GM19455 (cell line): Measurements from ENCODE around the gene PACRG.

Source experiments
- ATAC-seq: cut with Tn5 transposase; IDR thresholded peaks from one replicate; pipeline ENCODE4 v1.9.1; 2021; ENCODE audit not compliant: unreplicated experiment

The PACRG gene

GRCh38 chr6:163341224-163342061, 613.7 kb downstream of the PACRG start:
- ATAC-seq: no peak

DNA sequence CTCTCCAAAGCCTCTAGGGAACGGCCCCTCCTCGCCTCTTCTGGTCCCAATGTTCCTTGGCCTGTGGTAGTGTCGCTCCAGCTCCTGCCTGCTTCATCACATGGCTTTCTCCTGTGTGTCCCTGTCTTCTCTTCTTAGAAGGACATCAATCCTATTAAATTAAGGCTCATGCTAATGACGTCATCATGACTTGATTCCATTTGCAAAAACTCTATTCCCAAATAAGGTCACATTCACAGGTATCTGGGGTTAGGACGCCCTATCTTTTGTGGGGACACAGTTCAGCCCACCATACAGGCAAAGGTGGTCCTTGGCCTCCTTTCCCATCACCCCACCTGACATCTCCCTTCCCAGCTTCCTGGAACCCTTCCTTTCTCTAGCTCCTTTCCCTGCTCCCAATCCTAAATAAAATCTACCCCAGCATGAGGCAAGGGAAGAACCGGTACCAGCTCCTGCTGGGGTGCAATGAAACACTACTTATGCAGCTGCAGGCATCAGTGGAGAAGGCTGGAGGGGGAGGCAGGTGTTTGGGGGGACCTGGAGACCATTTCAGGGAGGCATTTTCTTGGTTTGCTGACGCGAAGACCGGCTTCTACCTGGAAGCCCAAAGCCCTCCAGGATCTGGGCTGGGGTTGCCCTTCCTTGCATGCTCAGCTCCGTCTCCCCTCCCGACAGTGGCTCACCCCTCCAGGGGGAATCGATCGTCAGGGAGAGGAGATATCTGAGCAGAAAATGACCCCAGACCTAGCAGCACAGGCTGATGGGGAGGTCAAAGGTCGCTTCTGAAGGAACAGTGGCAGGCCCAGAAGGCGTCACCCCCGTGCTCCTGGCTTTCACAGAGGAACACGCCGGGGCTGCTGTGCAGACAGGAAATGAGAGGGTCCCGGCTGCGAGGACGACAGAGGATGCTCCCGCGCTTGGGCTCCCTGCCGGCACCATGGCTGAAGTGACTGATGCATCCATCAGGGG, 615.1 kb downstream of the PACRG start:
- ATAC-seq: no peak

DNA sequence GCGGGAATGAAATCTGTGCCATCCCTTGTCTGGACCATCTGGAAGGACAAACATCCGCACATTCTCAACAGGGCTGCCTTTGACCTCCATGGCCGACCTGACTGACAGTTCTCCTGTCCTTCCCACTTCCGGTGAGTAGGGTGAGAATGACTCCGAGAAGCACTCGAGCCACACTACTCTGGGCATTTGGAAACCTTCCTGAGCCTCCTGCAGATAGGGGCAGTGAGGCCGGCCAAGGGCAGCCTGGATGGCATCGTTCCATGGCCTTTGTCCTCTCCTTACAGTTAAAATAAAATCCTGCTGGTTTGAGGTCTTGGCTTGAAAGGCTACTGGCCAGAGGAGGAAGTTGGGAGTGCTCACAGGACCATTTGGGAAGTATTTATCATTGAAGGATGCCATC, 615.8 kb downstream of the PACRG start:
- ATAC-seq: no peak

- no peak for ATAC-seq
Measured at GRCh38 chr6:163344411-163344810, 616.6 kb downstream of the PACRG start.

DNA sequence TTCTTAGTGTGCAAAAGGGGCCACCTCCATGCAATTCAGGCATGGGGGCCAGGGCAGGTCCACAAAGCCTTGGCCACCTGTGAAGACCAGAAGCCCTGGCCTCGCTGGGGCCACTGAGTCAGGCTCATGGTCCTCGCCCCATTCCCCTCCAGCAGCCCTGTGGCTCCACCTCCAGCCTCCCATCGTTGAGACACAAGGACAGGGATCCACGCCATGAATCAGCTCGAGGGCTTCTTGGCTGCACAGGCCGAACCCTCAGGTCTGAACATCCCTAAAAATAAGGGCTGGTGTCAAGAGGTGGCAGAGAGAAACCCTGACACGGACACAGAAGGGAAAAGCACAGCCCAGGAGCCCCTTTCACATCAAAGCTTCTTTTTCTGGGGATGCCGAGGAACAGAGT, 618.2 kb downstream of the PACRG start:
- ATAC-seq: no peak

GRCh38 chr6:163346497-163346961, 618.8 kb downstream of the PACRG start:
- no peak for ATAC-seq

GRCh38 chr6:163347021-163347446, 619.3 kb downstream of the PACRG start:
- no peak for ATAC-seq

GRCh38 chr6:163348789-163349680, 621.3 kb downstream of the PACRG start:
- ATAC-seq: no peak

DNA sequence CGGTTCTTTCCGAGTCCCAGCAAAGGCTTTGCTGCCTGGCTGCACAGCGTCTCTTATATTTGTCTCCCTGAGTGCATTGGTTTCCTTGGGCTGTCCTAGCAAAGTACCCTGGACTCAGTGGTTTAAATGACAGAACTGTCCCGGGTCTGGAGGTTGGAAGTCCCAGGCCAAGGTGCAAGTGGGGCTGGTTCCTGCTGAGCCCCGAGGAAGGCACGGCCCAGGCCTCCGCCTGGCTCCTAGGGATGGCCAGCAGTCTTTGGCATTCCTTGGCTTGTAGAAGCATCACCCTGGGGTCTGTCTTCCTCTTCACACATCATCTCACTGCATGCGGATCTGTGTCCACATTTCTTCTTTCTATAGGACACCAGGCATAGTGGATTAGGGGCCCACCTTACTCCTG, 621.9 kb downstream of the PACRG start:
- no peak for ATAC-seq

GRCh38 chr6:163351013-163351412, 623.2 kb downstream of the PACRG start:
- no peak for ATAC-seq

GRCh38 chr6:163352011-163352685, 624.4 kb downstream of the PACRG start:
- ATAC-seq: no peak

GRCh38 chr6:163352966-163353365, 625.2 kb downstream of the PACRG start:
- no peak for ATAC-seq

- ATAC-seq: no peak
Measured at GRCh38 chr6:163354085-163354484, 626.3 kb downstream of the PACRG start.

DNA sequence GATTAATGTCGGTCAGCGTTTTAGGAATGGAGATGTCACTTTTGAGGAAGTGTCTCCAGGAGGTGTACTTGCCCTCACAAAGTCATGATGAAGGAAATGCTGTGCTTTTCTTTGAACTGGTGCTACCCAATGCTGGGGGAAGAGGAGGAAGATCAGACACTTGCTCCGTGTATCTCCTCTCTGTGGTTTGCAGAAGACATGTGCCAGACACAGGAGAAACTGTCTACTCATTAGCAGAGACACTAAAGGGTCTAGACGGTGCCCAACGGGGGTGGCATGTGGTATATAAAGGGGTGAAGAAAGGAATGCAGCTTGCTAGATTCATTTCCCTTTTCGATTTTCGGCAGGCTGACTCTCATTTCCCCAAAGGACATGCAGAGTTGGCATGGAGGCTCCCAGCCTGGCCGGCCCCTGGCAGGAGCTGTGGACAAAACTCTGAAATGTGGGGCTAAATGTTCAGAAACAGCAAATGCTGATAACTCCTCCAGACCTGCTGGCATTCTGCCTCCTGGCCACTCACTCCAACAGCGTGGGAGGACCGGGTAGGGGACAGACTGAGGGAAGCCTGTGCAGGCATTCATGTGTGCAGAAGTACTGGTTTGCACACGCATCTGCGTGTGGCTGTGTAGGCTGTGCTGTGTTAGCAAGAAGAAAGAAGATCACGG, 627.1 kb downstream of the PACRG start:
- ATAC-seq: peak; percentile 47

GRCh38 chr6:163355426-163355991, 627.7 kb downstream of the PACRG start:
- ATAC-seq: peak; percentile 11

DNA sequence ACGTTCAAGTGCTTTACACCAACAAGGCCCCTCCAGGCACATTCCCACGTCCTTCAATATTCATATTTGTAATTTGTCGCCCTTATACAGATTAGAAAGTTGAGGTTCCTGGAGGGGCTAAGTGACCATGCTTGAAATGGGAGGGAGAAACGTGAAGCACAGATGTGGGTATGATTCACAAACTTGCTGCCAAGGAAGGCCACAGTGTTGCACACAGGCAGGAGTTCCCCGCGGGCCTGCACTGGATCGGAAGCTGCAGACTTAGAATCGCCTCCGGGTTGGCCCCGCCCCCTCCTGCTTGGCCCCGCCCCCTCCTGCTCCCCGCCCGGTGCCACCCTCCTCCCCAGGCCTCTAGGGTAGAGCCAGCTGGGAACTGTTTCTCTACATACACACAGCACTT, 628.5 kb downstream of the PACRG start:
- no peak for ATAC-seq

GRCh38 chr6:163356743-163357142, 629.0 kb downstream of the PACRG start:
- no peak for ATAC-seq

DNA sequence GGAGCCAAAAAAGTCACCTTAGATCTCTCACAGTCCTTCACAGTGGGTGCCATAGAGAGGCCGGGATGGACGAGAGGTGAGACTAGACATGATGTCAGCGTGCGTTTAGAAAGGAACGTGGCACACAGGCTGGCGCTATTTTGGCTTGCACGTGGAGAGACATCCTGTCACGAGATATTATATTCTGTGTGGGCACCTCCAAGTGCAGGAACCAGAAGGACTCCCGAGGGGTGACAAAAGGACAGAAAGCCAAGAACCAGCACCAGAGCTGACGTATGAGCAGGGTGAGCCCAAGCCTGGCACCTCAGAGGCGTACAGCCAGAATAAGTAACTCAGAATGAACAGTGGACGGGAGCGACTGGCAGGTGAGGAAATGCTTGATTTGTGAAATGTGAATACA, 636.9 kb downstream of the PACRG start:
- no peak for ATAC-seq
